NCI-H2029 (cell line): ENCODE data around the gene SESN3.
"Not testable (repeated sequence)": the region's sequence is repeated elsewhere in the genome, so short reads cannot be mapped to it uniquely, and the experiment has no call there.

Experiments
- DNase-seq: peaks from one replicate; lab custom pipeline; 2025; lab: John Stamatoyannopoulos, UW

Gene SESN3

GRCh38 chr11:95150956-95151684 is 79.9 kb downstream of the SESN3 start:
- peak; percentile 70 for DNase-seq

- DNase-seq, result no peak
Observed at GRCh38 chr11:95149651-95150364, 81.2 kb downstream of the SESN3 start.

- no peak for DNase-seq
Observed at GRCh38 chr11:95148938-95149337, 82.1 kb downstream of the SESN3 start.

GRCh38 chr11:95148406-95148805 is 82.6 kb downstream of the SESN3 start:
- DNase-seq, result no peak

GRCh38 chr11:95147364-95147905 is 83.6 kb downstream of the SESN3 start:
- DNase-seq, result no peak

- DNase-seq, result no peak
Observed at GRCh38 chr11:95145430-95146060, 85.5 kb downstream of the SESN3 start.

GRCh38 chr11:95144313-95145235 is 86.4 kb downstream of the SESN3 start:
- DNase-seq, result no peak

- DNase-seq, result no peak
Observed at GRCh38 chr11:95143106-95143681, 87.8 kb downstream of the SESN3 start.

GRCh38 chr11:95142431-95142830 is 88.6 kb downstream of the SESN3 start:
- DNase-seq, result no peak

- DNase-seq, result no peak
Observed at GRCh38 chr11:95140397-95141033, 90.5 kb downstream of the SESN3 start.

- DNase-seq, result no peak
Observed at GRCh38 chr11:95138448-95138847, 92.6 kb downstream of the SESN3 start.

- no peak for DNase-seq
Observed at GRCh38 chr11:95137299-95137698, 93.7 kb downstream of the SESN3 start.

- not testable (repeated sequence) for DNase-seq
Observed at GRCh38 chr11:95136747-95137146, 94.3 kb downstream of the SESN3 start.

- no peak for DNase-seq
Observed at GRCh38 chr11:95135880-95136279, 95.1 kb downstream of the SESN3 start.

- no peak for DNase-seq
Observed at GRCh38 chr11:95135155-95135554, 95.8 kb downstream of the SESN3 start.

GRCh38 chr11:95134491-95134890 is 96.5 kb downstream of the SESN3 start:
- DNase-seq, result no peak

- no peak for DNase-seq
Observed at GRCh38 chr11:95132956-95133355, 98.0 kb downstream of the SESN3 start.

GRCh38 chr11:95128602-95129001 is 102.4 kb downstream of the SESN3 start:
- no peak for DNase-seq

GRCh38 chr11:95123556-95123955 is 107.4 kb downstream of the SESN3 start:
- no peak for DNase-seq

- no peak for DNase-seq
Observed at GRCh38 chr11:95121698-95122097, 109.3 kb downstream of the SESN3 start.
